ENCODE data around the gene EFCAB6. TPM values are rescaled to one million over a fixed set of nuclear protein-coding genes. Genes with fewer than 3 reads are reported as not detected.

Gene EFCAB6
- total RNA-seq, 1 donor from 2014 or later, result 1.5 TPM

DNA sequence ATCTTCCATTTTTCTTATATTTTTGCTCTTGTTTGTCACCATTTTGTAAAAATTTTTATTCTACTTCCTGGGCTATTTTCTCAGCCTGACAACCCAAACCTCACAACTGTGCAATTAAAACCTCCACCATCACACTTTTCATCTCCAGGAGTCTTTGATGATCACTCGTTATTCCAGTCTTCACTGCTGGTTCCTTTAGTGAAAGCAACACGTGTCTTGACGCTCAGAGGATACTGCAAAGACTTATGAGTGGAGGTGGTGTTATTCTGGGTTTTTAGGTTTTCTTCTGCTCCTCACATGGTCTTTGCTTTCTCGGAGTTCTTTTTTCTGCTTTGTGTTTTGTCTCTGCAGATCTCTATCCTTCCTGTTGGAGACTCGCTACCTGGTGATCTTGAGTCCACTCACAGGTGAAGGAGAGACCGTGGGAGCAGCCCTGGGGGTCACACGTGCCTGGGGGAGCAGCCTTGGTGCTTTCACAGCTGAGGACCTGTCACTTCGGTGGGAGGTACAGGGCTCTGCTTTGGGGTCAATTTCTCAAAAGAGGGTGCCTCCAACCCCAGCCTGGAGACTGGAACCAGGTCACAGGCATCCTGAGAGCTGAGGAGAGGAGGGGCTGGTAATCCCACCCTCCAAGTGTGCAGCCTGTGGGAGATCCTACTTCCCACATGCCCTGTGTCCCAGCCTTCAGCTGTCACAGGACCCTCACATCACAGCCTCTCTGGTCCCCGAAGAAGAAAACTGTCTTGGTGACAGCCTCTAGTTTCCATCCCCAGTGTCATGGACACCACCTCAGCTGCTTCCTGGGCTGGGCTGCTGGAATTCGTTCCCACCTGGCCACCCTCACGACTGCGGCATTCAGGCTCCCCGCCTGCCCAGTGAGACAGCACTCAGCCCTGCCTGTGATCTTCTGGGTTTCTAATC is 39.2 kb upstream of the EFCAB6 start:
- H3K27ac Mint-ChIP-seq (ENCODE audit: unreplicated experiment), result no peak overlapping the region
- DNase-seq (ENCODE audit: low read depth, low spot score), result no peak
- H3K4me1 Mint-ChIP-seq, result no peaks in the 10 kb centered on the region

GRCh38 chr22:43850529-43850928 is 38.4 kb upstream of the EFCAB6 start:
- H3K4me3 Mint-ChIP-seq, result no peak overlapping the region

More for the DNA sequence above, 39.2 kb upstream of the EFCAB6 start:
- TF ChIP-seq CTCF (conservative IDR thresholded peaks at IDR 0.05), result no peak
- H3K27me3 Mint-ChIP-seq (ENCODE audit: low read depth), result no peaks in the 10 kb centered on the region
- H3K4me3 Mint-ChIP-seq, result no peak overlapping the region
- no peaks in the 10 kb centered on the region for H3K9me3 Mint-ChIP-seq
- peaks cover 1% of the 10 kb centered on the region for H3K36me3 Mint-ChIP-seq (ENCODE audit: low read depth)

GRCh38 chr22:43849731-43850130 is 37.6 kb upstream of the EFCAB6 start:
- Mint-ChIP-seq H3K9me3 (no peaks in the 10 kb centered on the region), H3K4me1 (no peaks in the 10 kb centered on the region), H3K27ac (ENCODE audit: unreplicated experiment) (no peak overlapping the region), H3K36me3 (ENCODE audit: low read depth) (no peaks in the 10 kb centered on the region), H3K4me3 (no peak overlapping the region), H3K27me3 (ENCODE audit: low read depth) (no peaks in the 10 kb centered on the region)
- no peak for DNase-seq (ENCODE audit: low read depth, low spot score)
- no peak for TF ChIP-seq CTCF (conservative IDR thresholded peaks at IDR 0.05)

More at GRCh38 chr22:43850529-43850928, 38.4 kb upstream of the EFCAB6 start:
- no peaks in the 10 kb centered on the region for H3K27me3 Mint-ChIP-seq (ENCODE audit: low read depth)
- H3K36me3 Mint-ChIP-seq (ENCODE audit: low read depth), result no peaks in the 10 kb centered on the region
- no peaks in the 10 kb centered on the region for H3K4me1 Mint-ChIP-seq
- no peak for TF ChIP-seq CTCF (conservative IDR thresholded peaks at IDR 0.05)
- no peak for DNase-seq (ENCODE audit: low read depth, low spot score)
- H3K9me3 Mint-ChIP-seq, result no peaks in the 10 kb centered on the region
- no peak overlapping the region for H3K27ac Mint-ChIP-seq (ENCODE audit: unreplicated experiment)

- Mint-ChIP-seq H3K27ac (ENCODE audit: unreplicated experiment) (no peak overlapping the region), H3K27me3 (ENCODE audit: low read depth) (no peaks in the 10 kb centered on the region), H3K36me3 (ENCODE audit: low read depth) (no peaks in the 10 kb centered on the region), H3K9me3 (no peaks in the 10 kb centered on the region), H3K4me1 (no peaks in the 10 kb centered on the region), H3K4me3 (no peak overlapping the region)
- no peak for DNase-seq (ENCODE audit: low read depth, low spot score)
- peak; percentile 56 for TF ChIP-seq CTCF (conservative IDR thresholded peaks at IDR 0.05)
Measured at GRCh38 chr22:43848366-43849171, 36.5 kb upstream of the EFCAB6 start.

DNA sequence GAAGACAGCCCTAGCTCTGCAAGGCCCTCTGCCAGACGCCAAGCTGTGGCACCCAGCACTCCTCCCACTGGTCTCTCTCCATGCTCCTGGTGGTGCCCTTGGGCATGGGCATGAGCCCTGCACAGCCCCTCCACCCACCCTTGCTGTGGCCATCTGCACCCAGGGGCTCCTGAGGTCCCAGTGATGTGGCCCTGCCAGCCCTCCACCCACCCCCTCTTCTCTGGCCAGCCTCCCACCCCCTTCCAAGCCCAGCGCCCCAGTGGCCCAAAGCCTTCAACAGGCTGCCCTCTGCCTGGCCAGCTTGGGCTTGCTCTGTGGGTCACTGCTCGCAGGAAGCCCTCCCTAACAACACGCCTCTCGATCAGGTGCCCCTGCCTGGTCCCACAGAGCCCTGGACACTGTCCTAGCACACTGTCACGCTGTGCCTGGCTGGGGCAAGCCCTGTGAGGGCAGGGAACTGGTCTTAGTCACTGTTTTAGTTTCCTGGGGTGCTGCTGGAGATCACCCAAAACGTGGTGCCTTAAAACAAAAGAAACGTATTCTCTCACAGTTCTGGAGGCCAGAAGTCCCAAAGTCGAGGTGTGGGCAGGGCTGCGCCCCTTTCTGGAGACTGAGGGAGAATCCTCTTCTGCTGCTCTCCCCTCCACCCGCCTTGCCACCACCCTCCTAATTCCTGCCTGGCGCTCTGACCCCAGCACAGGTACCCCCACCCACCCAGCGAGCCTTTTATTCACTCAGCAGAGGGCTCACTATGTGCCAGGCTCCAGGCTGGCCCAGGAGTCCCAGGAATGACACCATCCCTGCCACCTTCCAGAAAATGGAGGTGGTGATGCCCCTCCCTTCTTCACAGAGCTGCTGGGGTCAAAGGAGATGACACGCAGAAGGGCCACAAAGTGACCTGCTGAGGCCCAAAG is 35.5 kb upstream of the EFCAB6 start:
- no peaks in the 10 kb centered on the region for H3K27me3 Mint-ChIP-seq (ENCODE audit: low read depth)
- no peaks in the 10 kb centered on the region for H3K4me1 Mint-ChIP-seq
- no peak for DNase-seq (ENCODE audit: low read depth, low spot score)
- H3K36me3 Mint-ChIP-seq (ENCODE audit: low read depth), result no peaks in the 10 kb centered on the region
- TF ChIP-seq CTCF (conservative IDR thresholded peaks at IDR 0.05), result no peak
- no peak overlapping the region for H3K4me3 Mint-ChIP-seq
- H3K9me3 Mint-ChIP-seq, result no peaks in the 10 kb centered on the region
- H3K27ac Mint-ChIP-seq (ENCODE audit: unreplicated experiment), result no peak overlapping the region
